ENCODE results near the gene RAPSN. TPM values are rescaled to one million over a fixed set of nuclear protein-coding genes. Genes with fewer than 3 reads are reported as not detected.

The RAPSN gene
- total and polyA plus RNA-seq, 2 donors from 2014 or later, result 0.28 to 0.41 TPM

DNA sequence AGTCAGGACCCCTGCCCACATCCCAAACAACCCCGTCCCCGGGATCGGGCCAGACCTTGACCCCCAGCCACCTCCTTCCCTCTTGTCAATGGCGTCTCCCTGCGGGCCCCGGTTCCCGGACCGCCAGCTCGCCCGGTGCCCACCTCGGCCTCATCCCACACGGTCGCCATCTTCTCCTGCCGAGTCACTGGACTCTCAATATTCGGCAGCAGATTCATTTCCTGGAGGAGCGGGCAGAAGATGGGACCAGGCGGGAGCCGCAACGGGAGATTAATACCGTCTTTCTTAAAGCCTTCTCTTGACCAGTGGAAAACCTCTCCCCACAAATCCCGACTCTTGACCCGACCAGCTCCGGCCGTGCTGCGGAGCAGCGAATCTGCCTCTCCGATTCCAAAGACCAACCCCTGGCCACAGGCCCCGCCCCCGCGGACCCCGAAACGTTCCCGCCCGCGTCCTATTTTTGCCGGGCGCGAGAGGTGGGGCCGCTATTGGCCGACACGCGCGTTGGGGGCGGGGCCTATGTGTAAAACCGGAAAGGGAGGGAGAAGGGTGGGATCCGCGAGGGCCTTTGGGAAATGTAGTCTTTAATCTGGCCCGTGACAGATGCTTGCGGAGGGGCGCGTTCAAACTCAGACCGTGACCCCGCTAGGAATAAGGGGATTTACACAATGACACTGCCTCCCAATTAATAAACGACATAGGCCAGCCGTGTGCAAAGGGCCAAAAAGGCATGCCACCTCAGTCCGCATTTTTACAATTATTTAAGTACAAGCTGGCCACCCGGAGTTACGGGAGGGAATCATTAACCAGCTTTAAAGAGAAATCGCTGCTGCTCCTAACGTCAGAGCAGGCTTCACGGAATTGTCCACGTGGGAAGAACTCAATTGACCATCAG is 22.6 kb downstream of the RAPSN start, which contains the start of gene PSMC3:
Gene PSMC3, minus strand, starts transcription at position 378 of the 895 bp plus-strand sequence. Its CDS starts 160 bp downstream, at position 218.
- intact Hi-C loops (cut with DNase I), result no loop called here
- Histone ChIP-seq H3K27ac (ENCODE audit: low read depth in 2 of 2, low read length in 2 of 2) (peak within 1 kb of the TSS; percentile 95 to 96), H3K4me1 (ENCODE audit: control insufficient read depth in 2 of 3, insufficient read depth in 2 of 3, low read depth in 1 of 3, low read length in 3 of 3) (peaks cover 4 to 8% (median 6%) of the 10 kb centered on the region in 3 donors), H3K9ac (ENCODE audit: low read length in 3 of 3) (peak within 1 kb of the TSS; percentile 91 to 94 (median 92)), H3K4me3 (ENCODE audit: low read length in 3 of 3) (peak within 1 kb of the TSS; percentile 83 to 94 (median 92)), H3K36me3 (ENCODE audit: control insufficient read depth in 2 of 3, insufficient read depth in 3 of 3, low read length in 3 of 3) (peaks cover 0 to 19% (median 15%) of the 10 kb centered on the region in 3 donors), H3K27me3 (ENCODE audit: control insufficient read depth, insufficient read depth, low read length) (no peaks in the 10 kb centered on the region), H3K9me3 (ENCODE audit: control insufficient read depth in 2 of 3, insufficient read depth in 1 of 3, low read length in 3 of 3) (no peaks in the 10 kb centered on the region)
- FAIRE-seq (peak; percentile 78), DNase-seq (peak; percentile 98 to 99 (median 99))
- no peak for TF ChIP-seq CTCF (IDR thresholded peaks at IDR 0.05; ENCODE audit: borderline replicate concordance, extremely low read depth, insufficient read depth)

DNA sequence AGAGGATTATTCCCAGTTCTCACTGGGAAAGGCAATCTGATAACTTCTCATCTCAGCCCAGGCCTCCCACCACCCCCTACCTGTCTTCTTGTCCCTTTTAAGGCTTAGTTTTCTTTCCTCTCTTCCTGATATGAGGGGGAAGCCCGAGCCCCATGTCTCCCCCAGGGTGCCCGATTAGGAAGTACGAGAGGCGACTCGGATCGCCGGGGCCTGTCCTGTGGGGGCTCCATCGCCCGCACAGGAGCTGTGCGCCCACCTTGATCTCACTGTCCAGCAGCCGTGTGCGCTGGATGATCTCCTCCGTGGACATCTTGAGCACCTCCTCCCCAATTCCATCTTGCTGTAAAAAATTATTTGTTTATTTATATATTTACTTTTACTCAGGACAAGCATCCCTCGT is 23.3 kb downstream of the RAPSN start:
- peaks cover 0 to 21% (median 15%) of the 10 kb centered on the region in 3 donors for H3K36me3 ChIP-seq (ENCODE audit: control insufficient read depth in 2 of 3, insufficient read depth in 3 of 3, low read length in 3 of 3)
- H3K4me1 ChIP-seq (ENCODE audit: control insufficient read depth in 2 of 3, insufficient read depth in 2 of 3, low read depth in 1 of 3, low read length in 3 of 3), result peaks cover 4 to 8% (median 6%) of the 10 kb centered on the region in 3 donors
- peak overlapping the region; percentile 91 to 94 (median 92) for H3K9ac ChIP-seq (ENCODE audit: low read length in 3 of 3)
- no peaks in the 10 kb centered on the region for H3K27me3 ChIP-seq (ENCODE audit: control insufficient read depth, insufficient read depth, low read length)
- H3K9me3 ChIP-seq (ENCODE audit: control insufficient read depth in 2 of 3, insufficient read depth in 1 of 3, low read length in 3 of 3), result no peaks in the 10 kb centered on the region
- DNase-seq (no peak), FAIRE-seq (no peak)
- TF ChIP-seq CTCF (IDR thresholded peaks at IDR 0.05; ENCODE audit: borderline replicate concordance, extremely low read depth, insufficient read depth), result no peak
- intact Hi-C loops (cut with DNase I), result no loop called here
- peak overlapping the region; percentile 83 to 94 (median 92) for H3K4me3 ChIP-seq (ENCODE audit: low read length in 3 of 3)
- peak overlapping the region; percentile 95 to 96 for H3K27ac ChIP-seq (ENCODE audit: low read depth in 2 of 2, low read length in 2 of 2)

- no peak overlapping the region for H3K4me3 ChIP-seq (ENCODE audit: low read length in 3 of 3)
- H3K4me1 ChIP-seq (ENCODE audit: control insufficient read depth in 2 of 3, insufficient read depth in 2 of 3, low read depth in 1 of 3, low read length in 3 of 3), result peaks cover 0 to 4% (median 0%) of the 10 kb centered on the region in 3 donors
- H3K27ac ChIP-seq (ENCODE audit: low read depth in 2 of 2, low read length in 2 of 2), result no peak overlapping the region
- FAIRE-seq, result no peak
- no peak for DNase-seq
- intact Hi-C loops (cut with DNase I), result no loop called here
- no peak for TF ChIP-seq CTCF (IDR thresholded peaks at IDR 0.05; ENCODE audit: borderline replicate concordance, extremely low read depth, insufficient read depth)
- no peaks in the 10 kb centered on the region for H3K9me3 ChIP-seq (ENCODE audit: control insufficient read depth in 2 of 3, insufficient read depth in 1 of 3, low read length in 3 of 3)
- peaks cover 0 to 35% (median 20%) of the 10 kb centered on the region in 3 donors for H3K36me3 ChIP-seq (ENCODE audit: control insufficient read depth in 2 of 3, insufficient read depth in 3 of 3, low read length in 3 of 3)
- no peak overlapping the region for H3K9ac ChIP-seq (ENCODE audit: low read length in 3 of 3)
- H3K27me3 ChIP-seq (ENCODE audit: control insufficient read depth, insufficient read depth, low read length), result no peaks in the 10 kb centered on the region
Observed at GRCh38 chr11:47418454-47419259, 30.3 kb downstream of the RAPSN start.

Measured in kidney (tissue), 14 donors.